Measurements from ENCODE around the gene PGA3. TPM values are rescaled to one million over a fixed set of nuclear protein-coding genes. Genes with fewer than 3 reads are reported as not detected.
"Not testable (repeated sequence)": the region's sequence is repeated elsewhere in the genome, so short reads cannot be mapped to it uniquely, and the experiment has no call there.

PGA3 gene
- total RNA-seq, 2 experiments from 2014 or later: not detected

GRCh38 chr11:61163021-61163420, 40.3 kb upstream of the PGA3 start:
- intact Hi-C loops (cut with micrococcal nuclease): loop anchor here (5.0 to 10.0 kb wide), 4 partner anchors 101 to 1546 kb away; partner anchors contain the start of genes CCDC86 and OSBP
- Mint-ChIP-seq H3K4me1 (ENCODE audit: low read depth) (peaks cover 66% of the 10 kb centered on the region), H3K4me3 (no peak overlapping the region), H3K36me3 (ENCODE audit: low read depth) (no peaks in the 10 kb centered on the region), H3K9me3 (no peaks in the 10 kb centered on the region), H3K27ac (peak overlapping the region; percentile 6), H3K27me3 (ENCODE audit: low read depth) (no peaks in the 10 kb centered on the region)
- CTCF ChIA-PET: interaction anchor here (1.1 kb wide), 1 partner anchor 247 kb away, joined by 3 read pairs; no protein-coding TSS in a partner anchor
- no peak for DNase-seq

- Mint-ChIP-seq H3K27me3 (ENCODE audit: low read depth) (no peaks in the 10 kb centered on the region), H3K4me1 (ENCODE audit: low read depth) (peaks cover 58% of the 10 kb centered on the region), H3K9me3 (no peaks in the 10 kb centered on the region), H3K27ac (peak overlapping the region; percentile 92), H3K36me3 (ENCODE audit: low read depth) (no peaks in the 10 kb centered on the region), H3K4me3 (peak overlapping the region; percentile 30)
- DNase-seq: peak; percentile 46
- CTCF ChIA-PET: interaction anchor here (1.1 kb wide), 1 partner anchor 248 kb away, joined by 3 read pairs; no protein-coding TSS in a partner anchor
- intact Hi-C loops (cut with micrococcal nuclease): loop anchor here (5.0 to 10.0 kb wide), 4 partner anchors 102 to 1547 kb away; partner anchors contain the start of genes CCDC86 and OSBP
Measured at GRCh38 chr11:61163714-61164605, 39.4 kb upstream of the PGA3 start.

- intact Hi-C loops (cut with micrococcal nuclease): loop anchor here (5.0 to 10.0 kb wide), 4 partner anchors 103 to 1548 kb away; partner anchors contain the start of genes CCDC86 and OSBP
- no peak for DNase-seq
- CTCF ChIA-PET: no interaction called here
- Mint-ChIP-seq H3K27me3 (ENCODE audit: low read depth) (no peaks in the 10 kb centered on the region), H3K4me1 (ENCODE audit: low read depth) (peaks cover 52% of the 10 kb centered on the region), H3K27ac (peak overlapping the region; percentile 92), H3K36me3 (ENCODE audit: low read depth) (no peaks in the 10 kb centered on the region), H3K9me3 (no peaks in the 10 kb centered on the region), H3K4me3 (no peak overlapping the region)
Measured at GRCh38 chr11:61164606-61165424, 38.5 kb upstream of the PGA3 start.

- H3K9me3 Mint-ChIP-seq; DNase-seq; H3K36me3 Mint-ChIP-seq (ENCODE audit: low read depth); H3K27me3 Mint-ChIP-seq (ENCODE audit: low read depth); CTCF ChIA-PET; H3K27ac Mint-ChIP-seq; H3K4me3 Mint-ChIP-seq: not testable (repeated sequence)
- intact Hi-C loops (cut with micrococcal nuclease): loop anchor here (10.0 kb wide), 1 partner anchor 321 kb away; the partner anchor contains the start of gene CCDC86
- peaks cover 43% of the 10 kb centered on the region for H3K4me1 Mint-ChIP-seq (ENCODE audit: low read depth)
Measured at GRCh38 chr11:61165785-61166184, 37.5 kb upstream of the PGA3 start.

GRCh38 chr11:61166331-61166730, 37.0 kb upstream of the PGA3 start:
- H3K27me3 Mint-ChIP-seq (ENCODE audit: low read depth); H3K4me3 Mint-ChIP-seq; CTCF ChIA-PET; H3K27ac Mint-ChIP-seq; H3K36me3 Mint-ChIP-seq (ENCODE audit: low read depth); DNase-seq; H3K9me3 Mint-ChIP-seq: not testable (repeated sequence)
- H3K4me1 Mint-ChIP-seq (ENCODE audit: low read depth): peaks cover 42% of the 10 kb centered on the region
- intact Hi-C loops (cut with micrococcal nuclease): loop anchor here (10.0 kb wide), 1 partner anchor 322 kb away; the partner anchor contains the start of gene CCDC86

- peaks cover 40% of the 10 kb centered on the region for H3K4me1 Mint-ChIP-seq (ENCODE audit: low read depth)
- H3K4me3 Mint-ChIP-seq: no peak overlapping the region
- no peak overlapping the region for H3K27ac Mint-ChIP-seq
- H3K9me3 Mint-ChIP-seq: peaks cover 2% of the 10 kb centered on the region
- intact Hi-C loops (cut with micrococcal nuclease): loop anchor here (10.0 kb wide), 1 partner anchor 323 kb away; the partner anchor contains the start of gene CCDC86
- no peak for DNase-seq
- no peaks in the 10 kb centered on the region for H3K36me3 Mint-ChIP-seq (ENCODE audit: low read depth)
- CTCF ChIA-PET: no interaction called here
- no peaks in the 10 kb centered on the region for H3K27me3 Mint-ChIP-seq (ENCODE audit: low read depth)
Measured at GRCh38 chr11:61168042-61168688, 35.1 kb upstream of the PGA3 start.

- H3K9me3 Mint-ChIP-seq: peaks cover 2% of the 10 kb centered on the region
- no peaks in the 10 kb centered on the region for H3K27me3 Mint-ChIP-seq (ENCODE audit: low read depth)
- intact Hi-C loops (cut with micrococcal nuclease): loop anchor here (10.0 kb wide), 1 partner anchor 324 kb away; the partner anchor contains the start of gene CCDC86
- CTCF ChIA-PET: interaction anchor here (1.3 kb wide), 1 partner anchor 15 kb away, joined by 4 read pairs; no protein-coding TSS in a partner anchor
- no peak overlapping the region for H3K27ac Mint-ChIP-seq
- no peaks in the 10 kb centered on the region for H3K36me3 Mint-ChIP-seq (ENCODE audit: low read depth)
- H3K4me1 Mint-ChIP-seq (ENCODE audit: low read depth): peaks cover 36% of the 10 kb centered on the region
- DNase-seq: no peak
- no peak overlapping the region for H3K4me3 Mint-ChIP-seq
Measured at GRCh38 chr11:61168800-61169199, 34.5 kb upstream of the PGA3 start.

GRCh38 chr11:61170566-61170965, 32.7 kb upstream of the PGA3 start:
- no peak for DNase-seq
- Mint-ChIP-seq H3K27ac (no peak overlapping the region), H3K27me3 (ENCODE audit: low read depth) (no peaks in the 10 kb centered on the region), H3K9me3 (peaks cover 2% of the 10 kb centered on the region), H3K36me3 (ENCODE audit: low read depth) (no peaks in the 10 kb centered on the region), H3K4me3 (no peak overlapping the region), H3K4me1 (ENCODE audit: low read depth) (peaks cover 22% of the 10 kb centered on the region)
- intact Hi-C loops (cut with micrococcal nuclease): no loop called here
- CTCF ChIA-PET: interaction anchor here (1.6 kb wide), 1 partner anchor 16 kb away, joined by 8 read pairs; no protein-coding TSS in a partner anchor

- Mint-ChIP-seq H3K4me3 (no peak overlapping the region), H3K27me3 (ENCODE audit: low read depth) (no peaks in the 10 kb centered on the region), H3K4me1 (ENCODE audit: low read depth) (peaks cover 22% of the 10 kb centered on the region), H3K9me3 (peaks cover 2% of the 10 kb centered on the region), H3K27ac (no peak overlapping the region), H3K36me3 (ENCODE audit: low read depth) (no peaks in the 10 kb centered on the region)
- intact Hi-C loops (cut with micrococcal nuclease): no loop called here
- no peak for DNase-seq
- CTCF ChIA-PET: interaction anchor here (0.6 to 1.4 kb wide), 4 partner anchors 12 to 274 kb away, joined by 3 to 4 read pairs (median 4); no protein-coding TSS in a partner anchor
Measured at GRCh38 chr11:61171907-61172306, 31.4 kb upstream of the PGA3 start.

- Mint-ChIP-seq H3K4me3 (no peak overlapping the region), H3K27ac (no peak overlapping the region), H3K9me3 (peaks cover 2% of the 10 kb centered on the region), H3K27me3 (ENCODE audit: low read depth) (no peaks in the 10 kb centered on the region), H3K36me3 (ENCODE audit: low read depth) (no peaks in the 10 kb centered on the region), H3K4me1 (ENCODE audit: low read depth) (peaks cover 20% of the 10 kb centered on the region)
- intact Hi-C loops (cut with micrococcal nuclease): no loop called here
- CTCF ChIA-PET: interaction anchor here (0.6 to 1.4 kb wide), 3 partner anchors 13 to 273 kb away, joined by 4 read pairs; no protein-coding TSS in a partner anchor
- DNase-seq: no peak
Measured at GRCh38 chr11:61172356-61172755, 31.0 kb upstream of the PGA3 start.

GRCh38 chr11:61172888-61173287, 30.4 kb upstream of the PGA3 start:
- intact Hi-C loops (cut with micrococcal nuclease): no loop called here
- DNase-seq: no peak
- Mint-ChIP-seq H3K4me1 (ENCODE audit: low read depth) (peaks cover 14% of the 10 kb centered on the region), H3K27me3 (ENCODE audit: low read depth) (no peaks in the 10 kb centered on the region), H3K27ac (no peak overlapping the region), H3K9me3 (peaks cover 2% of the 10 kb centered on the region), H3K4me3 (no peak overlapping the region), H3K36me3 (ENCODE audit: low read depth) (no peaks in the 10 kb centered on the region)
- CTCF ChIA-PET: no interaction called here
